Neuronal stem cell (in vitro differentiated cells): ENCODE data around the gene PRPF39.

Source experiments
- DNase-seq: peaks from one replicate; pipeline ENCODE4 v3.0.0-alpha.2; 2013; ENCODE audit warnings: low spot score
- H2AFZ ChIP-seq: one replicate; pipeline ENCODE4 v1.6.1; 2013; ENCODE audit warnings: mild to moderate bottlenecking, low read length, inconsistent platforms
- H2AK5ac ChIP-seq: 2 replicates; pipeline ENCODE4 v1.6.1; 2013; ENCODE audit warnings: low read depth, mild to moderate bottlenecking, inconsistent platforms, low read length, moderate library complexity, mixed read lengths
- H2BK120ac ChIP-seq: 2 replicates; pipeline ENCODE4 v1.6.1; 2013; ENCODE audit warnings: low read depth, mild to moderate bottlenecking, inconsistent platforms, low read length, moderate library complexity, mixed read lengths
- H2BK12ac ChIP-seq: one replicate; pipeline ENCODE4 v1.6.1; 2013; ENCODE audit warnings: low read length, inconsistent platforms
- H2BK15ac ChIP-seq: 2 replicates; pipeline ENCODE4 v1.6.1; 2013; ENCODE audit warnings: mild to moderate bottlenecking, low read length, inconsistent platforms, mixed read lengths
- H2BK5ac ChIP-seq: one replicate; pipeline ENCODE4 v1.6.1; 2013; ENCODE audit warnings: inconsistent platforms, mild to moderate bottlenecking, low read length, moderate library complexity
- H3K14ac ChIP-seq: one replicate; pipeline ENCODE4 v1.6.1; 2013; ENCODE audit warnings: low read length, inconsistent platforms
- H3K18ac ChIP-seq: 2 replicates; pipeline ENCODE4 v1.6.1; 2013; ENCODE audit warnings: low read length, inconsistent platforms
- H3K23ac ChIP-seq: 2 replicates; pipeline ENCODE4 v1.6.1; 2013; ENCODE audit warnings: low read depth, mild to moderate bottlenecking, mixed read lengths, low read length, inconsistent platforms; ENCODE audit not compliant: poor library complexity
- H3K27ac ChIP-seq: replicated peaks from 3 replicates; pipeline ENCODE4 v1.5.1; 2013; ENCODE audit warnings: low read length, inconsistent platforms
- H3K27me3 ChIP-seq, 3 experiments: 2 replicates each; pipeline ENCODE4 v1.6.1; 2013; ENCODE audit warnings: low read length in 3 of 3, mild to moderate bottlenecking in 2 of 3, inconsistent platforms in 1 of 3, low read depth in 1 of 3, mixed read lengths in 1 of 3, moderate library complexity in 1 of 3; ENCODE audit not compliant: control insufficient read depth in 3 of 3, insufficient read depth in 3 of 3
- H3K36me3 ChIP-seq, 2 donors: replicated peaks in 1 of 2; 2 replicates each; pipeline ENCODE4 v1.6.1; 2013; ENCODE audit warnings: low read length in 2 of 2; ENCODE audit not compliant: control insufficient read depth in 2 of 2, insufficient read depth in 2 of 2
- H3K4ac ChIP-seq: 2 replicates; pipeline ENCODE4 v1.6.1; 2013; ENCODE audit warnings: inconsistent platforms, mild to moderate bottlenecking, low read length, moderate library complexity
- H3K4me1 ChIP-seq, 2 donors: 1 replicate in 1 of 2; 2 replicates in 1 of 2; pipeline ENCODE4 v1.6.1; 2013; ENCODE audit warnings: low read length in 2 of 2, low read depth in 1 of 2; ENCODE audit not compliant: control insufficient read depth in 2 of 2, insufficient read depth in 1 of 2
- H3K4me2 ChIP-seq: one replicate; pipeline ENCODE4 v1.6.1; 2013; ENCODE audit warnings: mild to moderate bottlenecking, low read length, inconsistent platforms; ENCODE audit not compliant: insufficient read depth, poor library complexity, severe bottlenecking
- H3K4me3 ChIP-seq, 2 donors: 2 replicates each; pipeline ENCODE4 v1.5.1; 2013; ENCODE audit warnings: low read length in 2 of 2, mild to moderate bottlenecking in 2 of 2, inconsistent platforms in 1 of 2, moderate library complexity in 1 of 2
- H3K79me1 ChIP-seq: one replicate; pipeline ENCODE4 v1.6.1; 2013; ENCODE audit warnings: low read depth, mild to moderate bottlenecking, inconsistent platforms, low read length, moderate library complexity
- H3K9ac ChIP-seq: one replicate; pipeline ENCODE4 v1.6.1; 2013; ENCODE audit warnings: mild to moderate bottlenecking, low read depth, low read length, inconsistent platforms; ENCODE audit not compliant: poor library complexity
- H3K9me3 ChIP-seq, 2 donors: replicated peaks in 1 of 2; 2 replicates each; pipeline versions ENCODE3 to v1.6.1; 2013; ENCODE audit warnings: low read length in 2 of 2, mild to moderate bottlenecking in 2 of 2, inconsistent platforms in 1 of 2, low read depth in 1 of 2, mixed read lengths in 1 of 2, moderate library complexity in 1 of 2; ENCODE audit not compliant: control insufficient read depth in 2 of 2, insufficient read depth in 1 of 2
- H4K8ac ChIP-seq: one replicate; pipeline ENCODE4 v1.6.1; 2013; ENCODE audit warnings: low read depth, mild to moderate bottlenecking, inconsistent platforms, low read length, moderate library complexity
- H4K91ac ChIP-seq: one replicate; pipeline ENCODE4 v1.6.1; 2013; ENCODE audit warnings: low read length, low read depth, mild to moderate bottlenecking, inconsistent platforms; ENCODE audit not compliant: poor library complexity
- WGBS, 2 donors: extraction: QIAGEN DNeasy Blood & Tissue Kit; methylation state at CpG; one replicate each; pipeline ENCODE4 v1.1.7; 2013; ENCODE audit warnings: missing lambda C conversion rate in 2 of 2, mixed read lengths in 1 of 2; ENCODE audit not compliant: insufficient read length in 2 of 2, insufficient replicate concordance in 1 of 2; ENCODE audit errors: extremely low coverage in 2 of 2; 5-methylcytosine and 5-hydroxymethylcytosine counted together

Gene PRPF39

GRCh38 chr14:45038865-45039264, 45.1 kb upstream of the PRPF39 start:
- no peak overlapping the region for H2AK5ac ChIP-seq
- H3K18ac ChIP-seq: no peak overlapping the region
- no peak overlapping the region for H2BK12ac ChIP-seq
- no peak overlapping the region for H3K9ac ChIP-seq
- WGBS, 2 donors: no CpG with 5 or more reads among the region's 5 CpGs
- H3K4ac ChIP-seq: no peak overlapping the region
- H3K4me2 ChIP-seq: no peak overlapping the region
- H4K91ac ChIP-seq: no peak overlapping the region
- no peak overlapping the region for H3K4me3 ChIP-seq
- peaks cover 20 to 52% of the 10 kb centered on the region in 2 donors for H3K36me3 ChIP-seq
- no peak overlapping the region for H3K14ac ChIP-seq
- no peak overlapping the region for H3K23ac ChIP-seq
- H2BK15ac ChIP-seq: no peak overlapping the region
- peaks cover 0 to 2% (median 0%) of the 10 kb centered on the region in 3 experiments for H3K27me3 ChIP-seq
- H3K27ac ChIP-seq: no peak overlapping the region
- no peak overlapping the region for H2BK5ac ChIP-seq
- no peak overlapping the region for H4K8ac ChIP-seq
- H2BK120ac ChIP-seq: no peak overlapping the region
- H3K9me3 ChIP-seq: peaks cover 17 to 26% of the 10 kb centered on the region in 2 donors
- no peaks in the 10 kb centered on the region for H3K79me1 ChIP-seq
- no peak for DNase-seq
- H3K4me1 ChIP-seq: no peaks in the 10 kb centered on the region
- no peak overlapping the region for H2AFZ ChIP-seq

DNA sequence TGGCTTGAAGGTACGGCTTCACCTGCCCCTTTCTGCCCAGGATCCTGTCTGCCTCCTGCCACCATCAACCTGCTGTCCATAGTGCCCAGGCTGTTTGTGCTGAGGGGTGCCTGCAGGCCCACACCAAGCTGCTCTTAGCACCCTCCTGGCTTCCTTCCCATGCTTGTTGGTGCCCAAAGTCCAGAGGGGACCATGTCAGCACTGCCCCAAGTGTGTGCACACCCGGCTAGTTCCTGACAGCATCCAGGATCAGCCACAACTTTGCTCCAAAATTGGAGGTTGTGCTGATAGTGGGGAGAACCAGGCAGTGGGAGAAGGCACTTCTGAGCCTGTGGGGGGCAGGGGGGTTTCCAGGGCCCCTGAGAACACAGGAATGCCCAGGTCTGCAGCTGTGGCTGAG, 44.5 kb upstream of the PRPF39 start:
- Histone ChIP-seq H2BK5ac (peak overlapping the region; percentile 66), H2BK15ac (no peak overlapping the region), H2AFZ (no peak overlapping the region), H3K14ac (no peak overlapping the region), H3K18ac (no peak overlapping the region), H3K27me3 (peaks cover 0 to 2% (median 0%) of the 10 kb centered on the region in 3 experiments), H4K91ac (no peak overlapping the region), H3K23ac (peak overlapping the region; percentile 55), H2BK12ac (peak overlapping the region; percentile 41), H3K9ac (no peak overlapping the region), H3K36me3 (peaks cover 17 to 49% of the 10 kb centered on the region in 2 donors), H3K4me1 (no peaks in the 10 kb centered on the region), H2AK5ac (no peak overlapping the region), H3K79me1 (no peaks in the 10 kb centered on the region), H3K4ac (no peak overlapping the region), H4K8ac (no peak overlapping the region), H3K4me2 (no peak overlapping the region), H3K4me3 (peak overlapping the region in 1 of 2 donors; percentile 32), H3K9me3 (peaks cover 17 to 26% of the 10 kb centered on the region in 2 donors), H3K27ac (no peak overlapping the region), H2BK120ac (no peak overlapping the region)
- no peak for DNase-seq
- no CpG with 5 or more reads among the region's 2 CpGs for WGBS, 2 donors

DNA sequence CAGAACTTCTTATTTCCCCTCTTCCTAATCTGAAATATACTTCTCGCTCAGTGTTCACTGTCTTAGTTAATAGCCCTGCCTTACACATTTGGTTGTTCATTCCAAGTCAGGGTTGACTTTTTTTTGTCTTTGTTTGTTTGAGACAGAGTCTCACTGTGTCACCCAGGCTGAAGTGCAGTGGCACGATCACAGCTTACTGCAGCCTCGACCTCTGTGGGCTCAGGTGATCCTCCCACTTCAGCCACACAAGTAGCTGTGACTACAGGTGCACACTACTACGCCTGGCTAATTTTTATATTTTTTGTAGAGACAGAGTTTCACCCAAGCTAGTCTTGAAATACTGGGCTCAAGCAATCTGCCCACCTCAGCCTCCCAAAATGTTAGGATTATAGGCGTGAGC, 42.3 kb upstream of the PRPF39 start:
- H3K4me2 ChIP-seq: no peak overlapping the region
- H4K8ac ChIP-seq: no peak overlapping the region
- no peak overlapping the region for H2BK12ac ChIP-seq
- H3K9me3 ChIP-seq: peaks cover 17 to 26% of the 10 kb centered on the region in 2 donors
- no peak overlapping the region for H3K4me3 ChIP-seq
- no peak overlapping the region for H3K23ac ChIP-seq
- no peaks in the 10 kb centered on the region for H3K79me1 ChIP-seq
- H3K14ac ChIP-seq: no peak overlapping the region
- H2AK5ac ChIP-seq: no peak overlapping the region
- no peak overlapping the region for H2BK120ac ChIP-seq
- peaks cover 21 to 61% of the 10 kb centered on the region in 2 donors for H3K36me3 ChIP-seq
- no peak overlapping the region for H2BK15ac ChIP-seq
- no CpG with 5 or more reads among the region's 5 CpGs for WGBS, 2 donors
- H3K9ac ChIP-seq: no peak overlapping the region
- no peak overlapping the region for H3K4ac ChIP-seq
- H3K4me1 ChIP-seq: no peaks in the 10 kb centered on the region
- no peak overlapping the region for H2BK5ac ChIP-seq
- H3K18ac ChIP-seq: no peak overlapping the region
- DNase-seq: no peak
- no peak overlapping the region for H3K27ac ChIP-seq
- no peak overlapping the region for H2AFZ ChIP-seq
- peaks cover 0 to 2% (median 0%) of the 10 kb centered on the region in 3 experiments for H3K27me3 ChIP-seq
- H4K91ac ChIP-seq: no peak overlapping the region

DNA sequence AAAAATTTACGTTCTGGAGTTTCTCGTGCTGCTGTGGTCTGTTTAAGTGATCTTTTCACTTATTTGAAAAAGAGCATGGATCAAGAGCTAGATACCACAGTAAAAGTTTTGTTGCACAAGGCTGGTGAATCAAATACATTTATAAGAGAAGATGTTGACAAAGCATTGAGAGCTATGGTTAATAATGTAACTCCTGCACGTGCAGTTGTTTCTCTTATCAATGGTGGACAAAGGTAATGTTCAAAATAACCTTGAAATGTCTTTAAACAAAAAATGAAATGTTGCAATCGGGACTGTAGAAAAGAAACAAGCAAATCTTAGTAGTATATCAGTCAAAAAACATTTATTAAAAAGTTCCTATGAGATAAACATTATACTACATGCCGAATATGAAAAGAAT, 39.3 kb upstream of the PRPF39 start:
- Histone ChIP-seq H3K18ac (no peak overlapping the region), H3K27me3 (no peaks in the 10 kb centered on the region), H4K8ac (no peak overlapping the region), H3K9ac (no peak overlapping the region), H2BK15ac (no peak overlapping the region), H3K4me1 (no peaks in the 10 kb centered on the region), H2BK12ac (no peak overlapping the region), H4K91ac (no peak overlapping the region), H3K14ac (no peak overlapping the region), H2BK120ac (no peak overlapping the region), H3K23ac (no peak overlapping the region), H3K27ac (no peak overlapping the region), H3K36me3 (peaks cover 4 to 46% of the 10 kb centered on the region in 2 donors), H2AFZ (no peak overlapping the region), H2AK5ac (no peak overlapping the region), H2BK5ac (no peak overlapping the region), H3K4me3 (no peak overlapping the region), H3K79me1 (no peaks in the 10 kb centered on the region), H3K9me3 (peaks cover 2 to 3% of the 10 kb centered on the region in 2 donors), H3K4ac (no peak overlapping the region), H3K4me2 (no peak overlapping the region)
- no CpG with 5 or more reads among the region's 5 CpGs for WGBS, 2 donors
- DNase-seq: no peak
